K562 (cell line): ENCODE data around the gene CDT1. TPM values are rescaled to one million over a fixed set of nuclear protein-coding genes. Genes with fewer than 3 reads are reported as not detected.

Experiments used
- DDX20 ChIP-seq: fragments of 450-650 bp; IDR thresholded peaks from 2 replicates; pipeline ENCODE4 v1.6.1; 2016; ENCODE audit warnings: missing genetic modification characterization, low read depth, mild to moderate bottlenecking, missing compliant biosample characterization, moderate library complexity
- ELF4 ChIP-seq: fragments of 450-650 bp; formaldehyde crosslinking; IDR thresholded peaks from 2 replicates; pipeline ENCODE4 v1.4.0; 2022; ENCODE audit warnings: missing genetic modification characterization
- ERF ChIP-seq: fragments of 450-650 bp; formaldehyde crosslinking; IDR thresholded peaks from 2 replicates; pipeline ENCODE4 v1.4.0; 2020; ENCODE audit warnings: mild to moderate bottlenecking, mixed read lengths
- HLTF ChIP-seq: fragments of 450-650 bp; IDR thresholded peaks from 2 replicates; pipeline ENCODE4 v1.6.1; 2016
- MTA1 ChIP-seq: fragments of 450-650 bp; IDR thresholded peaks from 2 replicates; pipeline ENCODE4 v1.6.1; 2017; ENCODE audit warnings: borderline replicate concordance
- NCOR1 ChIP-seq: fragments of 450-650 bp; IDR thresholded peaks from 2 replicates; pipeline ENCODE4 v1.6.1; 2016; ENCODE audit warnings: mild to moderate bottlenecking, moderate library complexity
- NR1H2 ChIP-seq: sonication (generic); formaldehyde crosslinking; IDR thresholded peaks from 2 replicates; pipeline ENCODE4 v1.4.0; 2020; ENCODE audit warnings: mild to moderate bottlenecking, missing genetic modification reagents
- NR2C2 ChIP-seq, 2 experiments: fragments of 200-800 bp in 1 of 2; sonication (Bioruptor generic) in 1 of 2; sonication (generic) in 1 of 2; formaldehyde crosslinking in 1 of 2; IDR thresholded peaks; 2 replicates each; pipeline versions ENCODE4 v1.6.1 to v1.8.0; 2016 to 2022; ENCODE audit warnings: mild to moderate bottlenecking in 1 of 2, missing compliant biosample characterization in 1 of 2, missing genetic modification characterization in 1 of 2, missing genetic modification reagents in 1 of 2
- RFX1 ChIP-seq: fragments of 450-650 bp; IDR thresholded peaks from 2 replicates; pipeline ENCODE4 v1.6.1; 2016; ENCODE audit warnings: mild to moderate bottlenecking, moderate library complexity
- SMARCA5 ChIP-seq: fragments of 450-650 bp; IDR thresholded peaks from 2 replicates; pipeline ENCODE4 v1.6.1; 2016
- SREBF2 ChIP-seq: sonication (generic); formaldehyde crosslinking; IDR thresholded peaks from 2 replicates; pipeline ENCODE4 v1.4.0; 2020; ENCODE audit warnings: mild to moderate bottlenecking, missing genetic modification reagents
- YY1 ChIP-seq, 3 experiments: IDR thresholded peaks; 2 replicates each; pipeline ENCODE4 v1.6.1; 2011; ENCODE audit warnings: low read length in 2 of 3, mild to moderate bottlenecking in 2 of 3, moderate library complexity in 2 of 3, borderline replicate concordance in 1 of 3, control low read depth in 1 of 3, low read depth in 1 of 3; ENCODE audit not compliant: insufficient read depth in 3 of 3, insufficient replicate concordance in 2 of 3, control insufficient read depth in 1 of 3, insufficient read length in 1 of 3; ENCODE audit errors: extremely low read depth in 1 of 3
- ZBTB17 ChIP-seq: fragments of 450-650 bp; formaldehyde crosslinking; IDR thresholded peaks from 2 replicates; pipeline ENCODE4 v1.4.0; 2020; ENCODE audit warnings: mild to moderate bottlenecking
- ZSCAN29 ChIP-seq: fragments of 450-650 bp; IDR thresholded peaks from 2 replicates; pipeline ENCODE4 v1.6.1; 2017
- polyA plus RNA-seq, 8 experiments: library from polyadenylated mRNA; depleted of rRNA in 4 of 8; stranded (reverse) in 5 of 8; unstranded in 3 of 8; fragments of >200 nt; fragmentation: Nextera tagmentation in 2 of 8; fragmentation: Illumina TruSeq in 1 of 8; extraction: Ambion mirVana in 2 of 8; extraction: Trizol in 1 of 8; gene quantifications; 2 replicates each; pipeline versions ENCODE4 v1.2.1 to v1.2.3, GENCODE V29; 2011 to 2014; ENCODE audit warnings: inconsistent platforms in 1 of 8, missing spikeins in 1 of 8
- total RNA-seq, 7 experiments: library from RNA; depleted of rRNA in 6 of 7; stranded (reverse); fragments of >200 nt in 6 of 7; fragmentation: Illumina TruSeq in 2 of 7; extraction: Trizol in 2 of 7; gene quantifications; 2 replicates each; pipeline versions ENCODE4 v1.2.1 to v1.2.3, GENCODE V29; 2011 to 2021; ENCODE audit warnings: low replicate concordance in 1 of 7
- TF ChIP-seq, protein P1 (sequence below): fragments of 450-650 bp; formaldehyde crosslinking; IDR thresholded peaks from 2 replicates; pipeline ENCODE4 v1.4.0; 2020; ENCODE audit warnings: mild to moderate bottlenecking, moderate library complexity
- TF ChIP-seq, protein P2 (sequence below), 2 experiments: fragments of 450-650 bp in 1 of 2; IDR thresholded peaks; 2 replicates each; pipeline ENCODE4 v1.6.1; 2011 to 2017; ENCODE audit warnings: low read depth in 2 of 2, antibody characterized with exemption in 1 of 2, borderline replicate concordance in 1 of 2, low read length in 1 of 2, mild to moderate bottlenecking in 1 of 2, mixed read lengths in 1 of 2; ENCODE audit not compliant: control insufficient read depth in 1 of 2
- TF ChIP-seq, protein P3 (sequence below): sonication (generic); formaldehyde crosslinking; IDR thresholded peaks from 2 replicates; pipeline ENCODE4 v1.5.0; 2020; ENCODE audit warnings: missing genetic modification reagents
- TF ChIP-seq, protein P4 (sequence below): fragments of 450-650 bp; IDR thresholded peaks from 2 replicates; pipeline ENCODE4 v1.6.1; 2016
- TF ChIP-seq, protein P5 (sequence below): fragments of 250-450 bp; sonication (Bioruptor Pico); IDR thresholded peaks from 2 replicates; pipeline ENCODE4 v1.5.0; 2020; ENCODE audit warnings: mild to moderate bottlenecking

Gene CDT1
- total and polyA plus RNA-seq, 9 of the 15 experiments (the other 6 are each of a cell fraction or from before 2014, with no cell fraction given) = 0.92 to 178 (median 14.2) TPM

DNA sequence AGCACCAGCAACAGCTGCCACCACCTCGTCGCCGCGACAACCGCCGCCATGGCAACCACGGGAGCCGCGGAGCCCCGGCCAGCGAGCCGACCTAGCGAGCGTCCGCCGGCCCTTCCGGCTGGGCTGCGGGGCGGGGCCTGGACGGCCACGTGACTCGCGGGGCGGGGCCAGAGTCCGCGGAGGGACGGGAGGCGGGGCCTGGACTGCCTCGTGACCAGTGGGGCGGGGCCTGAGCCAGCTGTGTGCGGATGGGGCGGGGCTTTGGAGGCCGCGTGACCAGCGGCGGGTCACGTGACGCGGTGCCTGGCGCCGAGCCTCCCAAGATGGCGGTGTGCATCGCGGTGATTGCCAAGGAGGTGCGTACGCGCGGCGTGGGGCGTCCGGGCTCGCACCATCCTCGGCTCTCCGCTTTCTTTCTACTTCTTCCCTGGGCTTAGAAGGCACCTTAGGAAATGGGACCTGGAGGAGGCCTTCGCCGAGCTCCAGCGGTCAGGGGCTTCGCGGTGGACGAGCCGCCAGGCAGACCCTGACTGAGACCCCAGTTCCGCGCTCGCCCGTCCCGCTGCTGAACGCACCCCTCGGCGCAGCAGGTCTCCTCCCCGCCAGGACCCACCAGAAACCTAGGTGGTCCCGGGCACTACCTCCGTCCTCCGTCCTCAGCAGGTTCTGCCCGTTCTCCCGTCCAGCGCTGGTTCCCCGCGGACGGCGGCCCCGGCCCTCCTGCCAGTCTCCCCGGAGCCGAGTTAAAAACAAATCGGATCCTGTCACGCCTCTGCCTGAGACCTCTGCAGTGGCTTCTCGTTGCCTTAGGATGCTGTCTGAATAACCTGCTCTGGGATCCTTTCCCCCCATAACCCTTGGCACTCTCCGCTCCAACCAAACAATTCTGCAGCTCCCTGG lies 53.5 kb downstream of the CDT1 start, which contains the start of the genes GALNS and TRAPPC2L (continued):
- peak; percentile 61; the same call in 1 of the 2 replicates for TF ChIP-seq ERF
- no peak for TF ChIP-seq HLTF
- TF ChIP-seq, protein P1, sequence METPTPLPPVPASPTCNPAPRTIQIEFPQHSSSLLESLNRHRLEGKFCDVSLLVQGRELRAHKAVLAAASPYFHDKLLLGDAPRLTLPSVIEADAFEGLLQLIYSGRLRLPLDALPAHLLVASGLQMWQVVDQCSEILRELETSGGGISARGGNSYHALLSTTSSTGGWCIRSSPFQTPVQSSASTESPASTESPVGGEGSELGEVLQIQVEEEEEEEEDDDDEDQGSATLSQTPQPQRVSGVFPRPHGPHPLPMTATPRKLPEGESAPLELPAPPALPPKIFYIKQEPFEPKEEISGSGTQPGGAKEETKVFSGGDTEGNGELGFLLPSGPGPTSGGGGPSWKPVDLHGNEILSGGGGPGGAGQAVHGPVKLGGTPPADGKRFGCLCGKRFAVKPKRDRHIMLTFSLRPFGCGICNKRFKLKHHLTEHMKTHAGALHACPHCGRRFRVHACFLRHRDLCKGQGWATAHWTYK (CRISPR knock-in tag) = peak; percentile 59; the same call in 1 of the 2 replicates
- TF ChIP-seq MTA1 = no peak
- TF ChIP-seq, protein P2, sequence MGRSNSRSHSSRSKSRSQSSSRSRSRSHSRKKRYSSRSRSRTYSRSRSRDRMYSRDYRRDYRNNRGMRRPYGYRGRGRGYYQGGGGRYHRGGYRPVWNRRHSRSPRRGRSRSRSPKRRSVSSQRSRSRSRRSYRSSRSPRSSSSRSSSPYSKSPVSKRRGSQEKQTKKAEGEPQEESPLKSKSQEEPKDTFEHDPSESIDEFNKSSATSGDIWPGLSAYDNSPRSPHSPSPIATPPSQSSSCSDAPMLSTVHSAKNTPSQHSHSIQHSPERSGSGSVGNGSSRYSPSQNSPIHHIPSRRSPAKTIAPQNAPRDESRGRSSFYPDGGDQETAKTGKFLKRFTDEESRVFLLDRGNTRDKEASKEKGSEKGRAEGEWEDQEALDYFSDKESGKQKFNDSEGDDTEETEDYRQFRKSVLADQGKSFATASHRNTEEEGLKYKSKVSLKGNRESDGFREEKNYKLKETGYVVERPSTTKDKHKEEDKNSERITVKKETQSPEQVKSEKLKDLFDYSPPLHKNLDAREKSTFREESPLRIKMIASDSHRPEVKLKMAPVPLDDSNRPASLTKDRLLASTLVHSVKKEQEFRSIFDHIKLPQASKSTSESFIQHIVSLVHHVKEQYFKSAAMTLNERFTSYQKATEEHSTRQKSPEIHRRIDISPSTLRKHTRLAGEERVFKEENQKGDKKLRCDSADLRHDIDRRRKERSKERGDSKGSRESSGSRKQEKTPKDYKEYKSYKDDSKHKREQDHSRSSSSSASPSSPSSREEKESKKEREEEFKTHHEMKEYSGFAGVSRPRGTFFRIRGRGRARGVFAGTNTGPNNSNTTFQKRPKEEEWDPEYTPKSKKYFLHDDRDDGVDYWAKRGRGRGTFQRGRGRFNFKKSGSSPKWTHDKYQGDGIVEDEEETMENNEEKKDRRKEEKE (IDR thresholded peaks at IDR 0.05; ENCODE audit: borderline replicate concordance in 1 of 2, control insufficient read depth in 1 of 2, low read depth in 2 of 2, low read length in 1 of 2) = no peak
- peak; percentile 85 for TF ChIP-seq RFX1
- no peak for TF ChIP-seq ZBTB17 (CRISPR knock-in tag)
- TF ChIP-seq SMARCA5 = no peak
- no peak for TF ChIP-seq SREBF2
- TF ChIP-seq YY1 (IDR thresholded peaks at IDR 0.05; ENCODE audit: borderline replicate concordance in 1 of 3, control insufficient read depth in 1 of 3, extremely low read depth in 1 of 3, insufficient read depth in 3 of 3, insufficient read length in 1 of 3, insufficient replicate concordance in 2 of 3, low read depth in 1 of 3, low read length in 2 of 3) = peak; percentile 88 to 97 (median 97)
- TF ChIP-seq, protein P3, sequence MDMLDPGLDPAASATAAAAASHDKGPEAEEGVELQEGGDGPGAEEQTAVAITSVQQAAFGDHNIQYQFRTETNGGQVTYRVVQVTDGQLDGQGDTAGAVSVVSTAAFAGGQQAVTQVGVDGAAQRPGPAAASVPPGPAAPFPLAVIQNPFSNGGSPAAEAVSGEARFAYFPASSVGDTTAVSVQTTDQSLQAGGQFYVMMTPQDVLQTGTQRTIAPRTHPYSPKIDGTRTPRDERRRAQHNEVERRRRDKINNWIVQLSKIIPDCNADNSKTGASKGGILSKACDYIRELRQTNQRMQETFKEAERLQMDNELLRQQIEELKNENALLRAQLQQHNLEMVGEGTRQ (CRISPR knock-in tag) = peak; percentile 98
- no peak for TF ChIP-seq ELF4 (CRISPR knock-in tag)
- no peak for TF ChIP-seq NR1H2 (CRISPR knock-in tag)
- TF ChIP-seq, protein P4, sequence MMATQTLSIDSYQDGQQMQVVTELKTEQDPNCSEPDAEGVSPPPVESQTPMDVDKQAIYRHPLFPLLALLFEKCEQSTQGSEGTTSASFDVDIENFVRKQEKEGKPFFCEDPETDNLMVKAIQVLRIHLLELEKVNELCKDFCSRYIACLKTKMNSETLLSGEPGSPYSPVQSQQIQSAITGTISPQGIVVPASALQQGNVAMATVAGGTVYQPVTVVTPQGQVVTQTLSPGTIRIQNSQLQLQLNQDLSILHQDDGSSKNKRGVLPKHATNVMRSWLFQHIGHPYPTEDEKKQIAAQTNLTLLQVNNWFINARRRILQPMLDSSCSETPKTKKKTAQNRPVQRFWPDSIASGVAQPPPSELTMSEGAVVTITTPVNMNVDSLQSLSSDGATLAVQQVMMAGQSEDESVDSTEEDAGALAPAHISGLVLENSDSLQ = no peak
- no peak for TF ChIP-seq ZSCAN29
- no peak for TF ChIP-seq NR2C2 (CRISPR knock-in tag; IDR thresholded peaks at IDR 0.05)
- 0 out of 2 replicates have a peak, but pooled peaks have one; percentile 30 for TF ChIP-seq NR2C2 (tag; IDR thresholded peaks at IDR 0.05)
- no peak for TF ChIP-seq DDX20 (tag)
- no peak for TF ChIP-seq NCOR1
- TF ChIP-seq, protein P5, sequence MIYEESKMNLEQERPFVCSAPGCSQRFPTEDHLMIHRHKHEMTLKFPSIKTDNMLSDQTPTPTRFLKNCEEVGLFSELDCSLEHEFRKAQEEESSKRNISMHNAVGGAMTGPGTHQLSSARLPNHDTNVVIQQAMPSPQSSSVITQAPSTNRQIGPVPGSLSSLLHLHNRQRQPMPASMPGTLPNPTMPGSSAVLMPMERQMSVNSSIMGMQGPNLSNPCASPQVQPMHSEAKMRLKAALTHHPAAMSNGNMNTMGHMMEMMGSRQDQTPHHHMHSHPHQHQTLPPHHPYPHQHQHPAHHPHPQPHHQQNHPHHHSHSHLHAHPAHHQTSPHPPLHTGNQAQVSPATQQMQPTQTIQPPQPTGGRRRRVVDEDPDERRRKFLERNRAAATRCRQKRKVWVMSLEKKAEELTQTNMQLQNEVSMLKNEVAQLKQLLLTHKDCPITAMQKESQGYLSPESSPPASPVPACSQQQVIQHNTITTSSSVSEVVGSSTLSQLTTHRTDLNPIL (CRISPR knock-in tag) = no peak
